Measurements from ENCODE around the gene WWC1.

DNA sequence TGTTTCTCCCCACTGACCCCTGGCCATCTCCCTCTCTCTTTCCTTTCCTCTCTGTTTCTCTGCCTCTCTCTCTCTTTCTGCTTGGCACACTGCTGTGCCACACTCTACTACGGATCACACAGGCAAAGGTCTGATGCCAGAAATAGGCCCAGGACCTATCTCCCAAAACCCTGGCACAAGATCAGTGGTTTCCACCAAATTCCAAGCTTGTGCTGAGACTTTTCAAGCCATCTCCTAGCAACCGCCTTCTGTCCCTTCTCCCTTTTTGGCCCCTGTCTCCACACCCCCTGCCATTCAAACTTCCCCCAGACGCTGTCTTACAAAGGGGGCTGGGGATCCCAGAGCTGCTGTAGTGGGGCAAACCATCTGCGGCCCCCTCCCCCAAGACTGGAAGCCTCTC, 156.4 kb downstream of the WWC1 start:
- TF ChIP-seq, protein P1, sequence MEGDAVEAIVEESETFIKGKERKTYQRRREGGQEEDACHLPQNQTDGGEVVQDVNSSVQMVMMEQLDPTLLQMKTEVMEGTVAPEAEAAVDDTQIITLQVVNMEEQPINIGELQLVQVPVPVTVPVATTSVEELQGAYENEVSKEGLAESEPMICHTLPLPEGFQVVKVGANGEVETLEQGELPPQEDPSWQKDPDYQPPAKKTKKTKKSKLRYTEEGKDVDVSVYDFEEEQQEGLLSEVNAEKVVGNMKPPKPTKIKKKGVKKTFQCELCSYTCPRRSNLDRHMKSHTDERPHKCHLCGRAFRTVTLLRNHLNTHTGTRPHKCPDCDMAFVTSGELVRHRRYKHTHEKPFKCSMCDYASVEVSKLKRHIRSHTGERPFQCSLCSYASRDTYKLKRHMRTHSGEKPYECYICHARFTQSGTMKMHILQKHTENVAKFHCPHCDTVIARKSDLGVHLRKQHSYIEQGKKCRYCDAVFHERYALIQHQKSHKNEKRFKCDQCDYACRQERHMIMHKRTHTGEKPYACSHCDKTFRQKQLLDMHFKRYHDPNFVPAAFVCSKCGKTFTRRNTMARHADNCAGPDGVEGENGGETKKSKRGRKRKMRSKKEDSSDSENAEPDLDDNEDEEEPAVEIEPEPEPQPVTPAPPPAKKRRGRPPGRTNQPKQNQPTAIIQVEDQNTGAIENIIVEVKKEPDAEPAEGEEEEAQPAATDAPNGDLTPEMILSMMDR (conservative IDR thresholded peaks at IDR 0.05; ENCODE audit: low read length), result no peak
- TF ChIP-seq EZH2phosphoT487 (IDR thresholded peaks at IDR 0.05; ENCODE audit: borderline replicate concordance, low read depth, low read length), result no peak
